Nephron (organoid): Measurements from ENCODE around the gene PTPRT.

ENCODE experiments used
- H3K27ac Mint-ChIP-seq, 3 experiments: 2 replicates each; pipeline ENCODE4 v1.8.0; 2020; ENCODE audit warnings: mixed read lengths in 3 of 3, mild to moderate bottlenecking in 2 of 3, moderate library complexity in 1 of 3
- H3K27me3 Mint-ChIP-seq: 2 replicates; pipeline ENCODE4 v1.8.0; 2021; ENCODE audit warnings: low read depth, mild to moderate bottlenecking, moderate library complexity, mixed read lengths
- H3K36me3 Mint-ChIP-seq: 2 replicates; pipeline ENCODE4 v1.8.0; 2020; ENCODE audit warnings: low read depth, mixed read lengths
- H3K4me1 Mint-ChIP-seq: 2 replicates; pipeline ENCODE4 v1.8.0; 2020; ENCODE audit warnings: mixed read lengths
- H3K4me3 Mint-ChIP-seq, 3 experiments: 2 replicates each; pipeline ENCODE4 v1.8.0; 2020; ENCODE audit warnings: mild to moderate bottlenecking in 3 of 3, mixed read lengths in 3 of 3, moderate library complexity in 2 of 3
- H3K9me3 Mint-ChIP-seq: 2 replicates; pipeline ENCODE4 v1.8.0; 2020; ENCODE audit warnings: mixed read lengths
- TF ChIP-seq, protein P1 (sequence below), 3 experiments: fragments of 200-600 bp; sonication (generic); IDR thresholded peaks; one replicate each; pipeline ENCODE4 v1.5.0; 2021; ENCODE audit warnings: antibody characterized with exemption in 3 of 3; ENCODE audit not compliant: unreplicated experiment in 3 of 3

The PTPRT gene

DNA sequence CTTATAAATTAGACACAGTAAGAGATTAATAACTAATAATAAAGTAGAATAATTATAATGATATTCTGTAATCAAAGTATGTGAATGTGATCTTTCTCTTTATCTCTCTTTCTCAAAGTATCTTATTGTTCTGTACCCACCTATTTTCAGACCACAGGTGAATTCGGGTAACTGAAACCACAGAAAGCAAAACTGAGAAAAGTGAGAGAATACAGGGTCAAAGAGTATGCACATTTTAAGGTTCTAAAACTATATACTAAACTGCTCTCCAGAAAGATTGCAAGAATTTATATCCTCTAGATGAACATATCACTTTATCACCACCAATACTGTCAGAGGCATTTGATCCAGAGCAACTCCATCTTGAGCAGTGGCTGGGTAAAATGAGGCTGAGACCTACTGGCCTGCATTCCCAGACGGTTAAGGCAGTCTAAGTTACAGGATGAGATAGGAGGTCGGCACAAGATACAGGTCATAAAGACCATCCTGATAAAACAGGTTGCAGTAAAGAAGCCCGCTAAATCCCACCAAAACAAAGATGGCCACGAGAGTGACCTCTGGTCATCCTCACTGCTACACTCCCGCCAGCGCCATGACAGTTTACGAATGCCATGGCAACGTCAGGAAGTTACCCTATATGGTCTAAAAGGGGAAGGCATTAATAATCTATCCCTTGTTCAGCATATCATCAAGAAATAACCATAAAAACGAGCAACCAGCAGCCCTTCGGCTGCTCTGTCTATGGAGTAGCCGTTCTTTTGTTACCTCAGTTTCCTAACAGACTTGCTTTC, 211.3 kb downstream of the PTPRT start:
- no peaks in the 10 kb centered on the region for H3K4me1 Mint-ChIP-seq
- H3K36me3 Mint-ChIP-seq = no peaks in the 10 kb centered on the region
- no peak overlapping the region for H3K27ac Mint-ChIP-seq
- peaks cover 3% of the 10 kb centered on the region for H3K9me3 Mint-ChIP-seq
- no peak overlapping the region for H3K4me3 Mint-ChIP-seq
- TF ChIP-seq, protein P1, sequence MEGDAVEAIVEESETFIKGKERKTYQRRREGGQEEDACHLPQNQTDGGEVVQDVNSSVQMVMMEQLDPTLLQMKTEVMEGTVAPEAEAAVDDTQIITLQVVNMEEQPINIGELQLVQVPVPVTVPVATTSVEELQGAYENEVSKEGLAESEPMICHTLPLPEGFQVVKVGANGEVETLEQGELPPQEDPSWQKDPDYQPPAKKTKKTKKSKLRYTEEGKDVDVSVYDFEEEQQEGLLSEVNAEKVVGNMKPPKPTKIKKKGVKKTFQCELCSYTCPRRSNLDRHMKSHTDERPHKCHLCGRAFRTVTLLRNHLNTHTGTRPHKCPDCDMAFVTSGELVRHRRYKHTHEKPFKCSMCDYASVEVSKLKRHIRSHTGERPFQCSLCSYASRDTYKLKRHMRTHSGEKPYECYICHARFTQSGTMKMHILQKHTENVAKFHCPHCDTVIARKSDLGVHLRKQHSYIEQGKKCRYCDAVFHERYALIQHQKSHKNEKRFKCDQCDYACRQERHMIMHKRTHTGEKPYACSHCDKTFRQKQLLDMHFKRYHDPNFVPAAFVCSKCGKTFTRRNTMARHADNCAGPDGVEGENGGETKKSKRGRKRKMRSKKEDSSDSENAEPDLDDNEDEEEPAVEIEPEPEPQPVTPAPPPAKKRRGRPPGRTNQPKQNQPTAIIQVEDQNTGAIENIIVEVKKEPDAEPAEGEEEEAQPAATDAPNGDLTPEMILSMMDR (IDR thresholded peaks at IDR 0.05; ENCODE audit: unreplicated experiment in 3 of 3) = no peak
- peaks cover 29% of the 10 kb centered on the region for H3K27me3 Mint-ChIP-seq

- TF ChIP-seq, protein P1 (IDR thresholded peaks at IDR 0.05; ENCODE audit: unreplicated experiment in 3 of 3) = no peak
Measured at GRCh38 chr20:42975974-42976373, 213.7 kb downstream of the PTPRT start.

GRCh38 chr20:42974347-42974746, 215.4 kb downstream of the PTPRT start:
- Mint-ChIP-seq H3K27ac (no peak overlapping the region), H3K27me3 (peaks cover 8% of the 10 kb centered on the region), H3K4me3 (no peak overlapping the region), H3K9me3 (peaks cover 3% of the 10 kb centered on the region), H3K4me1 (no peaks in the 10 kb centered on the region), H3K36me3 (no peaks in the 10 kb centered on the region)
- TF ChIP-seq, protein P1 (IDR thresholded peaks at IDR 0.05; ENCODE audit: unreplicated experiment in 3 of 3) = no peak

More at GRCh38 chr20:42975974-42976373, 213.7 kb downstream of the PTPRT start:
- Mint-ChIP-seq H3K27me3 (peaks cover 23% of the 10 kb centered on the region), H3K36me3 (no peaks in the 10 kb centered on the region), H3K4me1 (no peaks in the 10 kb centered on the region), H3K27ac (no peak overlapping the region), H3K4me3 (no peak overlapping the region), H3K9me3 (peaks cover 3% of the 10 kb centered on the region)

DNA sequence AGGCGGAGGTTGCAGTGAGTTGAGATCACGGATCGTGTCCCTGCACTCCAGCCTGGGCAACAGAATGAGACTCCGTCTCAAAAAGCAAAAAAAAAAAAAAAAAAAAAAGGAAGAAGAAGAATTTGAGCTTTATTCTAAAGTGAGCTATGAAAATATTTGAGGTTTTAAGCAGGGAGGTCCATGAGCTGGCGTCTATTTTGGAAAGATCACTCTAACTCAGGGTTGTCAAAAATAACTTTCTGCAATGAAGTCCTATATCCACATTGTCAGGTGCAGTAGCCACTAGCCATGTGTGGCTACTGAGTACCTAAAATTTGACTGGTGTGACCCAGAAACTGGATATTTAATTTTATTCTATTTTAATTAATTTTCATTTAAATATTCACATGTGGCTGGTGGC, 217.1 kb downstream of the PTPRT start:
- Mint-ChIP-seq H3K9me3 (no peaks in the 10 kb centered on the region), H3K27ac (no peak overlapping the region), H3K4me3 (no peak overlapping the region), H3K27me3 (peaks cover 5% of the 10 kb centered on the region), H3K36me3 (no peaks in the 10 kb centered on the region), H3K4me1 (no peaks in the 10 kb centered on the region)
- TF ChIP-seq, protein P1 (IDR thresholded peaks at IDR 0.05; ENCODE audit: unreplicated experiment in 3 of 3) = no peak

DNA sequence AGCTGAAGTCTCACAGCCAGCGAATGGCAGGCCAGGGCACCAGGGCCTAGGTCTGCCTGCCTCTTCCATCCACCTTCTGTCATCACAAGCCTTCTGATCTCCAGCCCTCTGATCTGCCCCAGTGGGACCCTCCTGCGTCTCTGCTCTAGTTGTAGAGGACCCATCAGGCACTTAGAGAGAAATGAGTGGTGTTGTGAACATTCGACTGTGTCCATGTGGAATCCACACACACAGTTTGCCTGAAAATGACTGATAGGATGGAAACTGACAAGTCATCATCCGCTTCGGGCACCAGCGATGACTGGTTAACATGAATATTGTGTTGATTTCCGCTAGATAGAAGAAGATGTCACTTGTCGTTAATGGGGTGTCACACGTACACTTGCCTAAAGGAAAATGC, 221.0 kb downstream of the PTPRT start:
- Mint-ChIP-seq H3K36me3 (no peaks in the 10 kb centered on the region), H3K4me1 (no peaks in the 10 kb centered on the region), H3K9me3 (peaks cover 2% of the 10 kb centered on the region), H3K27ac (no peak overlapping the region), H3K27me3 (peaks cover 5% of the 10 kb centered on the region), H3K4me3 (no peak overlapping the region)
- TF ChIP-seq, protein P1 (IDR thresholded peaks at IDR 0.05; ENCODE audit: unreplicated experiment in 3 of 3) = no peak

DNA sequence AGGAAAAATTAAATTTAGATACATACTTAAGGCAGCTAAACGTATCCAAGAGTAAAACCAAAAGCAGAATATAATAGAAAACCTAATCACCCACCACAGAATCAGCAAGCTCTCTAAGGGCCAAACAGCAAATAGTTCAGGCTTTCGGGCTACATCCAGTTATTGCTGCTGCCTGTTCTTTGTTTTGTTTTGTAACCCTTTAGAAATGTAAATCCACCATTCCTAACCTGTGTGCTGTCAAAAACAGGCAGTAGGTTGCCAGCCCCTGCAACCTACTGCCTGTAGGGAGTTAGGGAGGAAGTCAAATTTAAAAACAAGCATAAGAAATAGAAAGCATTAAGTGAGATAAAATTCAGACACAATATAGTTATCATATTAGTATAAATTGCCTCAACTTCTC, 225.9 kb downstream of the PTPRT start:
- TF ChIP-seq, protein P1 (IDR thresholded peaks at IDR 0.05; ENCODE audit: unreplicated experiment in 3 of 3) = no peak
- no peaks in the 10 kb centered on the region for H3K36me3 Mint-ChIP-seq
- H3K27ac Mint-ChIP-seq = no peak overlapping the region
- no peak overlapping the region for H3K4me3 Mint-ChIP-seq
- H3K4me1 Mint-ChIP-seq = no peaks in the 10 kb centered on the region
- H3K9me3 Mint-ChIP-seq = peaks cover 2% of the 10 kb centered on the region
- peaks cover 8% of the 10 kb centered on the region for H3K27me3 Mint-ChIP-seq
